Measurements from ENCODE around the gene SELENOM. TPM values are rescaled to one million over a fixed set of nuclear protein-coding genes. Genes with fewer than 3 reads are reported as not detected.

SELENOM gene
- total RNA-seq, 1 donor from 2014 or later, result 157 TPM

GRCh38 chr22:31120642-31121041, 13.3 kb upstream of the SELENOM start:
- Histone ChIP-seq H3K9me3 (ENCODE audit: insufficient read depth, low read depth, low read length) (no peaks in the 10 kb centered on the region), H3K9ac (ENCODE audit: low read length) (no peak overlapping the region), H3K4me2 (ENCODE audit: low read length) (no peak overlapping the region), H2AFZ (ENCODE audit: low read depth, low read length) (no peak overlapping the region), H3K36me3 (ENCODE audit: insufficient read depth, low read length) (no peaks in the 10 kb centered on the region), H3K79me2 (ENCODE audit: insufficient read depth, low read length) (no peaks in the 10 kb centered on the region), H3K4me1 (ENCODE audit: insufficient read depth, low read length) (peaks cover 3% of the 10 kb centered on the region), H3K27ac (ENCODE audit: low read depth, low read length) (no peak overlapping the region), H3K4me3 (ENCODE audit: insufficient read depth, low read depth, low read length) (no peak overlapping the region), H3K27me3 (ENCODE audit: insufficient read depth, low read length) (peaks cover 7% of the 10 kb centered on the region), H4K20me1 (ENCODE audit: insufficient read depth, low read length) (no peaks in the 10 kb centered on the region)
- FAIRE-seq (no peak), DNase-seq (ENCODE audit: low read depth) (no peak)
- TF ChIP-seq EZH2 (IDR thresholded peaks at IDR 0.05; ENCODE audit: insufficient read depth, low read length), result no peak
- no peak for TF ChIP-seq CTCF (IDR thresholded peaks at IDR 0.05; ENCODE audit: insufficient read depth, low read depth, low read length)
- peaks cover 2% of the 10 kb centered on the region for H3K36me3 Mint-ChIP-seq (ENCODE audit: low read depth, unreplicated experiment)
- no peak overlapping the region for H3K27ac Mint-ChIP-seq (ENCODE audit: unreplicated experiment)
- peaks cover 22% of the 10 kb centered on the region for H3K27me3 Mint-ChIP-seq (ENCODE audit: low read depth, unreplicated experiment)
- H3K4me1 Mint-ChIP-seq (ENCODE audit: low read depth, unreplicated experiment), result peaks cover 5% of the 10 kb centered on the region
- H3K4me3 Mint-ChIP-seq (ENCODE audit: unreplicated experiment), result no peak overlapping the region
- no peaks in the 10 kb centered on the region for H3K9me3 Mint-ChIP-seq (ENCODE audit: unreplicated experiment)

- H3K4me1 Mint-ChIP-seq (ENCODE audit: low read depth, unreplicated experiment), result peaks cover 5% of the 10 kb centered on the region
- Histone ChIP-seq H3K9ac (ENCODE audit: low read length) (no peak overlapping the region), H4K20me1 (ENCODE audit: insufficient read depth, low read length) (no peaks in the 10 kb centered on the region), H3K27me3 (ENCODE audit: insufficient read depth, low read length) (peaks cover 7% of the 10 kb centered on the region), H3K36me3 (ENCODE audit: insufficient read depth, low read length) (no peaks in the 10 kb centered on the region), H3K27ac (ENCODE audit: low read depth, low read length) (no peak overlapping the region), H3K9me3 (ENCODE audit: insufficient read depth, low read depth, low read length) (no peaks in the 10 kb centered on the region), H3K79me2 (ENCODE audit: insufficient read depth, low read length) (no peaks in the 10 kb centered on the region), H3K4me2 (ENCODE audit: low read length) (no peak overlapping the region), H3K4me3 (ENCODE audit: insufficient read depth, low read depth, low read length) (no peak overlapping the region), H3K4me1 (ENCODE audit: insufficient read depth, low read length) (peaks cover 3% of the 10 kb centered on the region), H2AFZ (ENCODE audit: low read depth, low read length) (no peak overlapping the region)
- DNase-seq (ENCODE audit: low read depth), result no peak
- no peak overlapping the region for H3K27ac Mint-ChIP-seq (ENCODE audit: unreplicated experiment)
- no peaks in the 10 kb centered on the region for H3K9me3 Mint-ChIP-seq (ENCODE audit: unreplicated experiment)
- peak overlapping the region; percentile 40 for H3K4me3 Mint-ChIP-seq (ENCODE audit: unreplicated experiment)
- FAIRE-seq, result no peak
- H3K36me3 Mint-ChIP-seq (ENCODE audit: low read depth, unreplicated experiment), result peaks cover 2% of the 10 kb centered on the region
- H3K27me3 Mint-ChIP-seq (ENCODE audit: low read depth, unreplicated experiment), result peaks cover 19% of the 10 kb centered on the region
- TF ChIP-seq EZH2 (IDR thresholded peaks at IDR 0.05; ENCODE audit: insufficient read depth, low read length), result no peak
Measured at GRCh38 chr22:31120230-31120629, 12.9 kb upstream of the SELENOM start.

GRCh38 chr22:31119026-31119717, 11.8 kb upstream of the SELENOM start:
- Mint-ChIP-seq H3K27me3 (ENCODE audit: low read depth, unreplicated experiment) (peaks cover 14% of the 10 kb centered on the region), H3K9me3 (ENCODE audit: unreplicated experiment) (no peaks in the 10 kb centered on the region), H3K27ac (ENCODE audit: unreplicated experiment) (no peak overlapping the region), H3K36me3 (ENCODE audit: low read depth, unreplicated experiment) (peaks cover 2% of the 10 kb centered on the region), H3K4me1 (ENCODE audit: low read depth, unreplicated experiment) (peaks cover 5% of the 10 kb centered on the region), H3K4me3 (ENCODE audit: unreplicated experiment) (no peak overlapping the region)
- no peak overlapping the region for H3K27ac ChIP-seq (ENCODE audit: low read depth, low read length)
- no peak overlapping the region for H3K9ac ChIP-seq (ENCODE audit: low read length)
- no peaks in the 10 kb centered on the region for H3K79me2 ChIP-seq (ENCODE audit: insufficient read depth, low read length)
- no peak for FAIRE-seq
- TF ChIP-seq EZH2 (IDR thresholded peaks at IDR 0.05; ENCODE audit: insufficient read depth, low read length) (no peak), CTCF (IDR thresholded peaks at IDR 0.05; ENCODE audit: insufficient read depth, low read depth, low read length) (no peak)
- no peaks in the 10 kb centered on the region for H3K9me3 ChIP-seq (ENCODE audit: insufficient read depth, low read depth, low read length)
- H3K36me3 ChIP-seq (ENCODE audit: insufficient read depth, low read length), result no peaks in the 10 kb centered on the region
- H2AFZ ChIP-seq (ENCODE audit: low read depth, low read length), result no peak overlapping the region
- no peak overlapping the region for H3K4me3 ChIP-seq (ENCODE audit: insufficient read depth, low read depth, low read length)
- H4K20me1 ChIP-seq (ENCODE audit: insufficient read depth, low read length), result no peaks in the 10 kb centered on the region
- H3K27me3 ChIP-seq (ENCODE audit: insufficient read depth, low read length), result peaks cover 7% of the 10 kb centered on the region
- no peak for DNase-seq (ENCODE audit: low read depth)
- H3K4me1 ChIP-seq (ENCODE audit: insufficient read depth, low read length), result peaks cover 3% of the 10 kb centered on the region
- H3K4me2 ChIP-seq (ENCODE audit: low read length), result no peak overlapping the region
